Endothelial cell of umbilical vein (primary cell): ENCODE measurements around the gene AIG1. TPM values are rescaled to one million over a fixed set of nuclear protein-coding genes. Genes with fewer than 3 reads are reported as not detected.

Experiments used
- BruUV-seq: library from RNA; stranded (reverse); fragments of 400-500 nt; replicated peaks from 2 replicates; lab custom pipeline; 2021; lab: Mats Ljungman, UMichigan
- CTCF ChIA-PET: fragments of 300-600, 350-600 bp; sonication (Branson Sonifier 250); formaldehyde crosslinking; loops from one replicate; lab custom pipeline; 2021; ENCODE audit warnings: antibody characterized with exemption, inconsistent platforms; lab: Charles Lee
- POLR2A ChIA-PET: fragments of 300-600, 350-600 bp; sonication (Branson Sonifier 250); formaldehyde crosslinking; loops from one replicate; lab custom pipeline; 2021; ENCODE audit warnings: antibody characterized with exemption, inconsistent platforms; lab: Charles Lee
- DNase-seq: peaks from one replicate; pipeline ENCODE4 v3.0.0-alpha.2; 2011; ENCODE audit warnings: low read depth, low spot score
- FAIRE-seq: peaks from 2 replicates; lab custom pipeline; 2011; peaks lifted over from hg19 to GRCh38; lab: Jason Lieb, UNC
- H2AFZ ChIP-seq: 2 replicates; pipeline ENCODE4 v1.6.0; 2012; ENCODE audit warnings: low read depth, low read length, control low read depth, inconsistent platforms
- H3K27ac ChIP-seq: 2 replicates; pipeline ENCODE4 v1.5.1; 2011; ENCODE audit warnings: low read depth, mild to moderate bottlenecking, control low read depth, low read length, moderate library complexity; ENCODE audit not compliant: insufficient read depth
- H3K27me3 ChIP-seq, 2 experiments: 2 replicates each; pipeline versions ENCODE4 v1.6.0 to v1.6.1; 2011; ENCODE audit warnings: low read length in 2 of 2, mixed read lengths in 1 of 2; ENCODE audit not compliant: control insufficient read depth in 2 of 2, insufficient read depth in 2 of 2
- H3K36me3 ChIP-seq, 2 experiments: 2 replicates in 1 of 2; 3 replicates in 1 of 2; pipeline ENCODE4 v1.5.1; 2011; ENCODE audit warnings: low read length in 2 of 2, mild to moderate bottlenecking in 1 of 2, moderate library complexity in 1 of 2; ENCODE audit not compliant: control insufficient read depth in 2 of 2, insufficient read depth in 2 of 2; ENCODE audit errors: extremely low read depth in 1 of 2
- H3K4me1 ChIP-seq: 3 replicates; pipeline ENCODE4 v1.5.1; 2011; ENCODE audit warnings: mild to moderate bottlenecking, low read length; ENCODE audit not compliant: control insufficient read depth, insufficient read depth; ENCODE audit errors: extremely low read depth
- H3K4me2 ChIP-seq: 2 replicates; pipeline ENCODE4 v1.6.1; 2011; ENCODE audit warnings: low read length, control low read depth, mixed read lengths; ENCODE audit not compliant: insufficient read depth
- H3K4me3 ChIP-seq, 3 experiments: fragments of 200-600 bp in 1 of 3; sonication (generic), shearing (Covaris generic) in 1 of 3; replicated peaks in 1 of 3; 2 replicates each; pipeline ENCODE4 v1.5.1; 2011 to 2016; ENCODE audit warnings: control low read depth in 3 of 3, low read length in 3 of 3, mild to moderate bottlenecking in 2 of 3, inconsistent platforms in 1 of 3, low read depth in 1 of 3, moderate library complexity in 1 of 3; ENCODE audit not compliant: insufficient read depth in 1 of 3
- H3K79me2 ChIP-seq: 2 replicates; pipeline ENCODE4 v1.6.0; 2012; ENCODE audit warnings: low read length, inconsistent platforms; ENCODE audit not compliant: control insufficient read depth, insufficient read depth
- H3K9ac ChIP-seq: replicated peaks from 2 replicates; pipeline ENCODE3; 2011; ENCODE audit warnings: low read length, control low read depth; ENCODE audit not compliant: insufficient read depth; ENCODE audit errors: extremely low read depth
- H3K9me1 ChIP-seq: replicated peaks from 3 replicates; pipeline ENCODE4 v1.6.0; 2011; ENCODE audit warnings: mild to moderate bottlenecking, low read length; ENCODE audit not compliant: control insufficient read depth, insufficient read depth; ENCODE audit errors: extremely low read depth
- H3K9me3 ChIP-seq: replicated peaks from 2 replicates; pipeline ENCODE4 v1.5.1; 2012; ENCODE audit warnings: low read length, inconsistent platforms; ENCODE audit not compliant: control insufficient read depth, insufficient read depth
- H4K20me1 ChIP-seq: replicated peaks from 2 replicates; pipeline ENCODE3; 2011; ENCODE audit warnings: mild to moderate bottlenecking, low read length; ENCODE audit not compliant: control insufficient read depth, insufficient read depth; ENCODE audit errors: extremely low read depth
- EZH2 ChIP-seq: IDR thresholded peaks from 2 replicates; pipeline ENCODE4 v1.6.1; 2012; ENCODE audit warnings: borderline replicate concordance, low read depth, mild to moderate bottlenecking, moderate library complexity, low read length, inconsistent platforms; ENCODE audit not compliant: severe bottlenecking
- FOS ChIP-seq: IDR thresholded peaks from 2 replicates; pipeline ENCODE4 v1.6.1; 2011; ENCODE audit warnings: mild to moderate bottlenecking, low read length, moderate library complexity, borderline replicate concordance; ENCODE audit not compliant: insufficient read depth
- GATA2 ChIP-seq: IDR thresholded peaks from 2 replicates; pipeline ENCODE4 v1.7.0; 2011; ENCODE audit warnings: low read depth, mild to moderate bottlenecking, moderate library complexity, mixed read lengths, low read length; ENCODE audit not compliant: insufficient read length, insufficient read depth
- JUN ChIP-seq: IDR thresholded peaks from 2 replicates; pipeline ENCODE4 v1.6.1; 2011; ENCODE audit warnings: borderline replicate concordance, low read depth; ENCODE audit not compliant: insufficient read length, insufficient read depth
- MYC ChIP-seq: IDR thresholded peaks from one replicate; pipeline ENCODE4 v1.6.1; 2011; ENCODE audit warnings: mild to moderate bottlenecking, low read depth, low read length
- POLR2A ChIP-seq: IDR thresholded peaks from 2 replicates; pipeline ENCODE4 v1.6.1; 2012; ENCODE audit warnings: low read depth, mild to moderate bottlenecking, control low read depth, low read length
- POLR2AphosphoS5 ChIP-seq: IDR thresholded peaks from 2 replicates; pipeline ENCODE4 v1.6.1; 2012; ENCODE audit warnings: low read depth, mild to moderate bottlenecking, control low read depth, low read length, moderate library complexity; ENCODE audit not compliant: insufficient read depth
- dilution Hi-C: fragments of 300-500 bp; cut with MboI; formaldehyde crosslinking; loops from one replicate; pipeline ENCODE4 v1.15.0; 2019; ENCODE audit warnings: low sequenced_read_pairs; ENCODE audit not compliant: extremely low pct_ligation_motif_present
- intact Hi-C: fragments of 100-400 bp; cut with micrococcal nuclease; formaldehyde crosslinking; loops from one replicate; pipeline ENCODE4 v1.10.0; 2022
- polyA plus RNA-seq, 4 experiments: library from polyadenylated mRNA; depleted of rRNA in 3 of 4; stranded (reverse) in 3 of 4; unstranded in 1 of 4; fragments of >200 nt; gene quantifications; 2 replicates each; pipeline versions ENCODE4 v1.2.1 to v1.2.3, GENCODE V29; 2011 to 2012; ENCODE audit warnings: missing spikeins in 1 of 4
- total RNA-seq: library from RNA; stranded (reverse); gene quantifications from 2 replicates; pipeline ENCODE4 v1.2.3, GENCODE V29; 2021
- TF ChIP-seq, protein P1 (sequence below), 2 donors: IDR thresholded peaks; 1 replicate in 1 of 2; 2 replicates in 1 of 2; pipeline ENCODE4 v1.5.1; 2011; ENCODE audit warnings: low read length in 2 of 2, mild to moderate bottlenecking in 2 of 2, moderate library complexity in 2 of 2, control low read depth in 1 of 2, inconsistent platforms in 1 of 2, low read depth in 1 of 2; ENCODE audit not compliant: insufficient read depth in 1 of 2; ENCODE audit errors: extremely low read depth in 1 of 2
- TF ChIP-seq, protein P2 (sequence below): IDR thresholded peaks from 2 replicates; pipeline ENCODE4 v1.6.1; 2011; ENCODE audit not compliant: insufficient read depth, insufficient read length

The AIG1 gene
- total and polyA plus RNA-seq, 2 donors (not counting 3 experiments of a cell fraction or from before 2014, with no cell fraction given), result 17.7 to 22.7 TPM

DNA sequence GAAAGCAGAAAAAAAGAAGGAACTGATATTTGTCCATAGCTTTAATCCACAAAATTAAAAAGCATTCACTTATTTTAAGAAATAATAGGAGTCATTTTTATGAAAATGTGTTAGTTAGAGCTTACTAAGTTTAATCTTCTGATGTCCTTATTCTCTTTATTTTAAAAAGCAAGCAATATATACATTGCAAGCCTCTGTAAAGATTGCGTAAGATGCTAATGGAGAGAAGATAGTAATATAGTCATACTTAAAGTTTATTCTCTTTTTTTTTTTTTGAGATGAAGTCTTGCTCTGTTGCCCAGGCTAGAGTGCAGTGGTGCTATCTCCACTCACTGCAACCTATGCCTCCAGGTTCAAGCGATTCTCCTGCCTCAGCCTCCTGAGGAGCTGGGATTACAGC lies 39.7 kb downstream of the AIG1 start:
- BruUV-seq, result no TSS peak
- no peak overlapping the region for H3K27ac ChIP-seq
- ChIA-PET CTCF (no interaction called here), POLR2A (no interaction called here)
- no peak overlapping the region for H3K4me3 ChIP-seq
- no peak overlapping the region for H2AFZ ChIP-seq
- dilution Hi-C loops, result no loop called here
- H3K9me1 ChIP-seq, result no peaks in the 10 kb centered on the region
- H3K27me3 ChIP-seq, result no peaks in the 10 kb centered on the region
- no peak overlapping the region for H3K9ac ChIP-seq
- no peak overlapping the region for H3K4me2 ChIP-seq
- no peaks in the 10 kb centered on the region for H3K79me2 ChIP-seq
- DNase-seq, result no peak
- intact Hi-C loops, result no loop called here
- H3K9me3 ChIP-seq, result no peaks in the 10 kb centered on the region
- TF ChIP-seq FOS (no peak), JUN (no peak), POLR2A (no peak), EZH2 (no peak), MYC (no peak), POLR2AphosphoS5 (no peak), GATA2 (no peak)
- TF ChIP-seq, protein P1, sequence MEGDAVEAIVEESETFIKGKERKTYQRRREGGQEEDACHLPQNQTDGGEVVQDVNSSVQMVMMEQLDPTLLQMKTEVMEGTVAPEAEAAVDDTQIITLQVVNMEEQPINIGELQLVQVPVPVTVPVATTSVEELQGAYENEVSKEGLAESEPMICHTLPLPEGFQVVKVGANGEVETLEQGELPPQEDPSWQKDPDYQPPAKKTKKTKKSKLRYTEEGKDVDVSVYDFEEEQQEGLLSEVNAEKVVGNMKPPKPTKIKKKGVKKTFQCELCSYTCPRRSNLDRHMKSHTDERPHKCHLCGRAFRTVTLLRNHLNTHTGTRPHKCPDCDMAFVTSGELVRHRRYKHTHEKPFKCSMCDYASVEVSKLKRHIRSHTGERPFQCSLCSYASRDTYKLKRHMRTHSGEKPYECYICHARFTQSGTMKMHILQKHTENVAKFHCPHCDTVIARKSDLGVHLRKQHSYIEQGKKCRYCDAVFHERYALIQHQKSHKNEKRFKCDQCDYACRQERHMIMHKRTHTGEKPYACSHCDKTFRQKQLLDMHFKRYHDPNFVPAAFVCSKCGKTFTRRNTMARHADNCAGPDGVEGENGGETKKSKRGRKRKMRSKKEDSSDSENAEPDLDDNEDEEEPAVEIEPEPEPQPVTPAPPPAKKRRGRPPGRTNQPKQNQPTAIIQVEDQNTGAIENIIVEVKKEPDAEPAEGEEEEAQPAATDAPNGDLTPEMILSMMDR (IDR thresholded peaks at IDR 0.05; ENCODE audit: extremely low read depth in 1 of 2, insufficient read depth in 1 of 2, low read depth in 1 of 2, low read length in 2 of 2), result no peak
- TF ChIP-seq, protein P2, sequence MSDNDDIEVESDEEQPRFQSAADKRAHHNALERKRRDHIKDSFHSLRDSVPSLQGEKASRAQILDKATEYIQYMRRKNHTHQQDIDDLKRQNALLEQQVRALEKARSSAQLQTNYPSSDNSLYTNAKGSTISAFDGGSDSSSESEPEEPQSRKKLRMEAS, result no peak
- no peak for FAIRE-seq
- H4K20me1 ChIP-seq, result no peaks in the 10 kb centered on the region
- no peaks in the 10 kb centered on the region for H3K36me3 ChIP-seq
- H3K4me1 ChIP-seq, result peaks cover 4% of the 10 kb centered on the region
